Endodermal cell (in vitro differentiated cells): ENCODE measurements around the gene RSAD2. TPM values are rescaled to one million over a fixed set of nuclear protein-coding genes. Genes with fewer than 3 reads are reported as not detected.

ENCODE experiments used
- DNase-seq: peaks from one replicate; pipeline ENCODE4 v3.0.0-alpha.2; 2017
- H3K27ac ChIP-seq: 2 replicates; pipeline ENCODE4 v1.5.1; 2013; ENCODE audit warnings: mild to moderate bottlenecking, low read depth, low read length, moderate library complexity
- H3K27me3 ChIP-seq: 2 replicates; pipeline ENCODE4 v1.6.1; 2013; ENCODE audit warnings: mild to moderate bottlenecking, low read length, moderate library complexity; ENCODE audit not compliant: insufficient read depth, control insufficient read depth, poor library complexity, severe bottlenecking
- H3K36me3 ChIP-seq: 2 replicates; pipeline ENCODE4 v1.7.0; 2013; ENCODE audit warnings: mild to moderate bottlenecking, low read length, moderate library complexity; ENCODE audit not compliant: control insufficient read depth, insufficient read depth
- H3K4me1 ChIP-seq: one replicate; pipeline ENCODE4 v1.7.0; 2013; ENCODE audit warnings: low read length; ENCODE audit not compliant: control insufficient read depth, insufficient read depth
- H3K4me3 ChIP-seq: 2 replicates; pipeline ENCODE4 v1.5.1; 2013; ENCODE audit warnings: mild to moderate bottlenecking, low read length, moderate library complexity
- H3K9ac ChIP-seq: 2 replicates; pipeline ENCODE4 v1.6.1; 2013; ENCODE audit warnings: mild to moderate bottlenecking, low read length, moderate library complexity; ENCODE audit not compliant: poor library complexity, severe bottlenecking; ENCODE audit errors: extremely low read depth
- H3K9me3 ChIP-seq: 2 replicates; pipeline ENCODE4 v1.6.1; 2013; ENCODE audit warnings: mild to moderate bottlenecking, low read length, moderate library complexity; ENCODE audit not compliant: control insufficient read depth
- H3K27ac Mint-ChIP-seq: 2 replicates; pipeline ENCODE4 v1.8.0; 2020; ENCODE audit warnings: mixed read lengths
- H3K27me3 Mint-ChIP-seq: 2 replicates; pipeline ENCODE4 v1.8.0; 2021; ENCODE audit warnings: mild to moderate bottlenecking, mixed read lengths; ENCODE audit not compliant: insufficient read depth
- H3K36me3 Mint-ChIP-seq: 2 replicates; pipeline ENCODE4 v1.8.0; 2020; ENCODE audit warnings: low read depth, mixed read lengths
- H3K4me1 Mint-ChIP-seq: 2 replicates; pipeline ENCODE4 v1.8.0; 2020; ENCODE audit warnings: mixed read lengths
- H3K4me3 Mint-ChIP-seq: 2 replicates; pipeline ENCODE4 v1.8.0; 2020; ENCODE audit warnings: mild to moderate bottlenecking, moderate library complexity, mixed read lengths
- H3K9me3 Mint-ChIP-seq: 2 replicates; pipeline ENCODE4 v1.8.0; 2020; ENCODE audit warnings: mild to moderate bottlenecking, mixed read lengths
- CTCF ChIP-seq: fragments of 200-600 bp; sonication (generic); conservative IDR thresholded peaks from 2 replicates; pipeline ENCODE4 v1.5.0; 2021; ENCODE audit warnings: antibody characterized with exemption, mild to moderate bottlenecking
- WGBS, 2 experiments: methylation state at CpG; one replicate each; pipeline versions ENCODE4 v1.1.5 to v1.1.7; 2013; ENCODE audit warnings: missing lambda C conversion rate in 2 of 2, mixed read lengths in 1 of 2; ENCODE audit not compliant: insufficient coverage in 1 of 2, insufficient read length in 1 of 2; 5-methylcytosine and 5-hydroxymethylcytosine counted together
- total RNA-seq, 2 donors: library from RNA; stranded (reverse); fragmentation: NEBNext Ultra II Directional in 1 of 2; extraction: Animal tissue kit (Norgen Biotek cat#: 25700) in 1 of 2; gene quantifications; 2 replicates in 1 of 2; 3 replicates in 1 of 2; pipeline ENCODE4 v1.2.1, GENCODE V29; 2021

Gene RSAD2
- total RNA-seq, 2 donors from 2014 or later = 0.35 to 0.75 TPM

- no peaks in the 10 kb centered on the region for H3K9me3 ChIP-seq
- no peak for DNase-seq
- H3K4me1 ChIP-seq = no peaks in the 10 kb centered on the region
- H3K36me3 Mint-ChIP-seq = no peaks in the 10 kb centered on the region
- H3K27ac ChIP-seq = no peak overlapping the region
- no peaks in the 10 kb centered on the region for H3K36me3 ChIP-seq
- H3K4me3 ChIP-seq = no peak overlapping the region
- no peak overlapping the region for H3K27ac Mint-ChIP-seq
- TF ChIP-seq CTCF = no peak
- no peaks in the 10 kb centered on the region for H3K9me3 Mint-ChIP-seq
- no peaks in the 10 kb centered on the region for H3K4me1 Mint-ChIP-seq
- H3K4me3 Mint-ChIP-seq = no peak overlapping the region
- peaks cover 49% of the 10 kb centered on the region for H3K27me3 Mint-ChIP-seq
- no peak overlapping the region for H3K9ac ChIP-seq
- H3K27me3 ChIP-seq = peaks cover 8% of the 10 kb centered on the region
Measured at GRCh38 chr2:6911721-6912120, 34.1 kb downstream of the RSAD2 start.

GRCh38 chr2:6913415-6914157 is 36.0 kb downstream of the RSAD2 start:
- Histone ChIP-seq H3K4me3 (no peak overlapping the region), H3K9me3 (no peaks in the 10 kb centered on the region), H3K36me3 (no peaks in the 10 kb centered on the region), H3K27ac (no peak overlapping the region), H3K27me3 (peaks cover 11% of the 10 kb centered on the region), H3K9ac (no peak overlapping the region), H3K4me1 (no peaks in the 10 kb centered on the region)
- no peak for TF ChIP-seq CTCF
- no peaks in the 10 kb centered on the region for H3K4me1 Mint-ChIP-seq
- peaks cover 44% of the 10 kb centered on the region for H3K27me3 Mint-ChIP-seq
- H3K9me3 Mint-ChIP-seq = no peaks in the 10 kb centered on the region
- H3K36me3 Mint-ChIP-seq = no peaks in the 10 kb centered on the region
- WGBS, 2 experiments = 92 to 94% methylated on average over 6 to 9 of the region's 9 CpGs
- H3K4me3 Mint-ChIP-seq = no peak overlapping the region
- no peak for DNase-seq
- H3K27ac Mint-ChIP-seq = no peak overlapping the region

- Mint-ChIP-seq H3K36me3 (peaks cover 3% of the 10 kb centered on the region), H3K27ac (no peak overlapping the region), H3K9me3 (peaks cover 4% of the 10 kb centered on the region), H3K27me3 (peaks cover 55% of the 10 kb centered on the region), H3K4me1 (peaks cover 3% of the 10 kb centered on the region), H3K4me3 (no peak overlapping the region)
- Histone ChIP-seq H3K4me1 (no peaks in the 10 kb centered on the region), H3K36me3 (no peaks in the 10 kb centered on the region), H3K4me3 (no peak overlapping the region), H3K9me3 (no peaks in the 10 kb centered on the region), H3K27me3 (peaks cover 11% of the 10 kb centered on the region), H3K27ac (no peak overlapping the region), H3K9ac (no peak overlapping the region)
- no peak for TF ChIP-seq CTCF
- DNase-seq = no peak
- WGBS, 2 experiments = 88 to 100% methylated on average over 2 to 3 of the region's 3 CpGs
Measured at GRCh38 chr2:6914828-6915227, 37.3 kb downstream of the RSAD2 start.
